HG03135 (cell line): Measurements from ENCODE around the gene KCNMB2.
"Not testable (repeated sequence)": the region's sequence is repeated elsewhere in the genome, so short reads cannot be mapped to it uniquely, and the experiment has no call there.

Experiments
- ATAC-seq: cut with Tn5 transposase; IDR thresholded peaks from one replicate; pipeline ENCODE4 v1.9.1; 2021; ENCODE audit warnings: mild to moderate bottlenecking, moderate library complexity; ENCODE audit not compliant: unreplicated experiment

Gene KCNMB2

DNA sequence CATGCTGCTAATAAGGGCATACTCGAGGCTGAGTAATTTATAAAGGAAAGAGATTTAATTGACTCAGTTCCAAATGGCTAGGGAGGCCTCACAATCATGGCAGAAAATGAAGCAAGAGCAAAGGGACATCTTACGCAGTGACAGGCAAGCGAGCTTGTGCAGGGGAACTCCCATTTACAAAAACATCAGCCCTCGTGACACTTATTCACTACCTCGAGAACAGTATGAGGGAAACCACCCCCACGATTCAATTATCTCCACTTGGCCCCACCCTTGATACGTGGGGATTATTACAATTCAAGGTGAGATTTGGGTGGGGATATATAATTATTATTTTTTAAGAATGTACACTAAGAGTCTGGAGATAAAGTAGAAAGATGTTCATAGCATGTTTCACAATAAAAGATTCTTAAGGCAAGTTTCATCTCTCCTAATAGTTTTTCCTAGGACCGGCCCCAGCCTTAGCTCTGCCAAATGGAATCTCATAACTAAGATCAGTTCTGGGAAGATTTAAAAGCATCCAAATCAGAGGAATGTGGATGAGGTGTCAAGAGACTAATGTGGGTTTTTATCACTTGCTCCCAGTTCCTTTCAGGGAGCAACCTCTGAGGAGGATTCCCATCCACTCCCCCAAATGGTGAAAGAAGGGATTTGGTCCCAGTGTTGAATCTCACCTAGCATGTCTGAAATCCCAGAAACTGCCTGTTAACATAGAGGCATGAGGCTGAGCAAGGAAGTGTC lies 314.4 kb downstream of the KCNMB2 start:
- ATAC-seq = no peak

DNA sequence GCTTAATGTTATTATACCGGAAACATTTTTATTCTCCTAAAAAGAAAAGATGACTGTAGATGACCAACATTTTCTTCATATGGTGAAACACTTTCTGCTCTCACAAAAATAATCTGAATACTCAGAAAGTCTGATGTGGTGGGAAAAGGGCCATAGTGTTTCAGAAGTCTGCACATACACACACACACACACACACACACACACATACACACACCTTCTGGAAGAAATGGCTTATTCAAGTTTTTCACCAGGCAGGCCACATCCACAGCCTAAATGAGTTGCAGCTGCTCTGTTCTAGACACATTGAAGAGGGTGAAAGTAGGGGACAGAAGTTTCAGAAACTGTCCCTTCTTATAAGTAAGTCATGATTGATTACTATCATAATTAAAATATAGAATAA lies 315.3 kb downstream of the KCNMB2 start:
- ATAC-seq = no peak

DNA sequence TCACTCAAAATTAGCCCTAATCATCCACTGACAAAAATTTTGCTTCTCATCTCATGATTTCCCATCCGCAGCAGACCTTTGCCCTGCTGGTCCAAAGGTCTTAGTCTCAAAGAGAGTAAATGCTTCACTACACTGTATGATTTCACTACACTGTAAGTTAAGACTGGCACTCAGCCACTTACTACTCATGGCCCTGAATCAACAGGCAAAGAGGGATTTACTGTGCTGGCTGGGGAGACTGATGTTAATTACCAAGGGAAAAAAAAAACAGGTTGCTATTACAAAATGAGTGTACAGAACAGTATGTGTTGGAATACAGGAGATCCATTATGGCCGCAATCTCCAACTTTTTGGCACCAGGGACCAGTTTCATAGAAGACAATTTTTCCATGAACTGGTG lies 320.6 kb downstream of the KCNMB2 start:
- ATAC-seq = no peak

DNA sequence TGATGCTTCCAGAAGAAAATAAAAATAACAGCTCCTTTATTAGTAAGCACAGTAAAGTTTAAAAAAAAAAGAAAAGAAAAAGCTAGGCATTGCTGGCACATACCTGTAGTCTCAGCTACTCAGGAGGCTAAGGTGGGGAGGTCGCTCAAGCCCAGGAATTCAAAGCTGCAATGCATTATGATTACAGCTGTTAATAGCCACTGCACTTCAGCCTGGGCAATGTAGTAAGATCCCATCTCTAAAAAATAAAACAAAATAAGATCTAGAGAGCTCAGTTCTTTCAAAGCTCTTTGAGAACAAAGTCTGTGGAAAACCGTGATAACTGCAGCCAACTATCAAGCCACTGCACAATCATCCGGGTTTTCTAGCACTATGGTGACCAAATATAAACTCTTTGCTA lies 323.1 kb downstream of the KCNMB2 start:
- ATAC-seq = no peak

DNA sequence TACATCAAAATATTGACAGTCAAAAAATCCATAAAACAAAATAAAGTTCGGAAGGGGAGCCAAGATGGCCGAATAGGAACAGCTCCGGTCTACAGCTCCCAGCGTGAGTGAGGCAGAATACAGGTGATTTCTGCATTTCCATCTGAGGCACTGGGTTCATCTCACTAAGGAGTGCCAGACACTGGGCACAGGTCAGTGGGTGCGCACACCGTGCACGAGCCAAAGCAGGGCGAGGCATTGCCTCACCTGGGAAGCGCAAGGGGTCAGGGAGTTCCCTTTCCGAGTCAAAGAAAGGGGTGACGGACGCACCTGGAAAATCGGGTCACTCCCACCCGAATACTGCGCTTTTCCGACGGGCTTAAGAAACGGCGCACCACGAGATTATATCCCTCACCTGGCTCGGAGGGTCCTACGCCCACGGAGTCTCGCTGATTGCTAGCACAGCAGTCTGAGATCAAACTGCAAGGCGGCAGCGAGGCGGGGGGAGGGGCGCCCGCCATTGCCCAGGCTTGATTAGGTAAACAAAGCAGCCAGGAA lies 323.7 kb downstream of the KCNMB2 start:
- ATAC-seq = not testable (repeated sequence)

DNA sequence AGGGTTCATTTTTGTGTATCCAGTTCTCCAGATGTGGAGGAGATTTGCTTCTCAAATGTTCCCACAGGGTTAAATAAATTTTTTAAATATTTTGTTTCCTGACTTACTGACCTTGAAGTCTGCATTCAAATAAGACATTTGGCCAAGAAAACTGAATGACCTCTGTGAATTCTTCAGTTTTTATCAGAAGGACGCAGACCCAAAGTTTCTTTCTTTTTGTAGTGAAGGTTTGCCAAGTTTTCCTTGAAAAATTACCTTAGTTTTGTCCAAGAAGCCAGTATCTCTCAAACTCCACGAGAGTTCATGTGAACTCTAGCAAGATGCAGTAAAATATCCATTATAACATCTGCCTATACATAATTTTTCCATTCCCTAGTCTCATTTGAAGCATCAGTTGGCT lies 332.4 kb downstream of the KCNMB2 start:
- no peak for ATAC-seq

DNA sequence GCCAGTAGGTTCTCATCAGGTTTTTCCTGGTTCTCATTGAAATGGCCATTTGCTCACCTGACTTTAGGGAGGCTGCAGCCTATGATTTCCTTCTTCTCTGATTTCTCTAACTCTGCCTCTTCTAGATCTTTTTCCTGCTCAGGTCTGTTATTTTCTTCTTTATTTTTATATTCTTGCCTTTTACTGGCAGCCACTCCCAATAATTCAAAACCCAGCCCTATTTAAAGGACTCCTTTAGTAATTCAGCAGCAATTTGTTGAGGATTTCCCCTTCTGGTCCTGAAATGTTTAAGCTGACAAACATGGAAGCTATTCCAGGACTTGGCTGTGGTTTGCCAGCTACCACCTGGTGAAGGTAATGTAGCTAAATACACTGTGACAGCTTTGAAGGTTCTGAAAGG lies 333.8 kb downstream of the KCNMB2 start:
- no peak for ATAC-seq

DNA sequence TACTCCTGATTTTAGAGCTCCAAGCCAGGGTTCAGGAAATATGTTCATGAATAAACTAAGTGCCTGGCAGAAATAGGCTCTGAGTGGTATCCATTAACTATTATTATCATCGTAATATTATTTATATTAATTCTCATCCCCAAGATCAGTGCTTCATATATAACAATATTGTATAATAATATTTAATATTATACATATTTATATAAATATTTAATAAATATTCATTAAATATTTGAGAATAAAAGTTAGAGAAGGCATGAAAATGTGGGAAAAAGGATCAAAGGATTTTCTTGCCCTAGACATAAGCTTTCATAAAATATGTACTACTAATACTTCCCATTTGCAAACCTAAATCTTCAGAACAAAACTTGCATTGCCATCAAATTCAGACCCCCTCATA lies 338.9 kb downstream of the KCNMB2 start:
- ATAC-seq = no peak

DNA sequence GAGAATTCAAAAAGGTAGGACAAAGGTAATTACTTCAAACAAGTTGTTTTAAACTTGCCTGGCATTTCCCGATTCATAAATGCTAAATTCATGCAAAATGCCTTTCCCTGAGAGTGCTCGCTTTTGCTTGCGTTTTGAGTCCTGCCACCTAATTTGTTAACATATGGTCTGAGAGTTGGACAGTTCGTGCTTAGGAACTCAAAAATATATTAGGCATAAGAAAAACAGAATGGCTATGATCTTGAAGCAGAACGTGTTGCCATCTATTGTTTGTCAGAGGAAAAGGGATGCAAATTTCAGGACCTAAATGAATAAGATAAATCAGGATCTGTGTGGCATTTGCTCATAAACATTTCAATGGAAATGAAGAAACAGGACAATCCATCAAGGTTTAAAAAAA lies 339.6 kb downstream of the KCNMB2 start:
- no peak for ATAC-seq

DNA sequence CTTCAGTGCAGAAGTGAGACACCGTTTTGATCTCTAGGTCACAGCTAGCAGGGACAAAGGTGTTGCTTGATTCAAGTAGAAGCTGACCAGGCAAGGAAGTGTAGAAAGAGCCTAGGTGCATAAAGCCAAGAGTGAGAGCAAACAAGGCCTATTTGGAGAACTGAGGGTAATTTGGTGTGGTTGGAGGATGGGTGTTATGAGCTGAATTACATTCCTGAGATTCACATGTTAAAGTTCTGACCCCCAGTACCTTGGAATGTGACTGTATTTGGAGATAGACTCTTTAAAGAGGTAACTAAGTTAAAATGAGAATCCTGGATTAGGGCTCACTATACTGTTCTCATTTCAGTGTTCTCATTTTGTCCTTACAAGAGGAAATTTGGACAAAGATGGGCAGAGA lies 344.0 kb downstream of the KCNMB2 start:
- ATAC-seq = no peak
